DOHH2 (cell line): ENCODE measurements around the gene RASSF7.

Experiments used
- H3F3A ChIP-seq: fragments of 200-600 bp; sonication (generic), shearing (Covaris generic); 2 replicates; pipeline ENCODE4 v1.6.0; 2016; ENCODE audit warnings: antibody characterized with exemption, mild to moderate bottlenecking; ENCODE audit not compliant: control insufficient read depth, insufficient read depth
- H3K27ac ChIP-seq: fragments of 200-600 bp; sonication (generic); 2 replicates; pipeline ENCODE4 v1.5.1; 2014; ENCODE audit warnings: low read depth, mild to moderate bottlenecking, low read length, moderate library complexity
- H3K27me3 ChIP-seq: fragments of 200-600 bp; sonication (generic); 2 replicates; pipeline ENCODE4 v1.6.1; 2014; ENCODE audit warnings: mild to moderate bottlenecking, low read length, mixed read lengths; ENCODE audit not compliant: control insufficient read depth
- H3K36me3 ChIP-seq: fragments of 200-600 bp; sonication (generic); 2 replicates; pipeline ENCODE4 v1.6.1; 2014; ENCODE audit warnings: mild to moderate bottlenecking, low read length, moderate library complexity, mixed read lengths; ENCODE audit not compliant: control insufficient read depth
- H3K4me1 ChIP-seq: fragments of 200-600 bp; sonication (generic); 2 replicates; pipeline ENCODE4 v1.6.1; 2014; ENCODE audit warnings: mild to moderate bottlenecking, low read length, mixed read lengths; ENCODE audit not compliant: control insufficient read depth
- H3K4me2 ChIP-seq: fragments of 200-600 bp; sonication (generic); 2 replicates; pipeline ENCODE4 v1.6.0; 2014; ENCODE audit warnings: mild to moderate bottlenecking, low read length, moderate library complexity
- H3K4me3 ChIP-seq: fragments of 200-600 bp; sonication (generic); 2 replicates; pipeline ENCODE4 v1.5.1; 2014; ENCODE audit warnings: mild to moderate bottlenecking, low read length, mixed read lengths
- H3K79me2 ChIP-seq: fragments of 200-600 bp; sonication (generic); 2 replicates; pipeline ENCODE4 v1.6.1; 2014; ENCODE audit warnings: mild to moderate bottlenecking, low read length, mixed read lengths; ENCODE audit not compliant: control insufficient read depth
- H3K9me2 ChIP-seq: fragments of 200-600 bp; sonication (generic); replicated peaks from 2 replicates; pipeline ENCODE4 v1.6.1; 2014; ENCODE audit warnings: mild to moderate bottlenecking, low read length, mixed read lengths; ENCODE audit not compliant: control insufficient read depth
- H3K9me3 ChIP-seq: fragments of 200-600 bp; sonication (generic); 2 replicates; pipeline ENCODE4 v1.6.1; 2014; ENCODE audit warnings: antibody characterized with exemption, low read length, mixed read lengths; ENCODE audit not compliant: control insufficient read depth, insufficient read depth
- H4K20me1 ChIP-seq: fragments of 200-600 bp; sonication (generic); 2 replicates; pipeline ENCODE4 v1.6.0; 2014; ENCODE audit warnings: low read depth, mild to moderate bottlenecking, antibody characterized with exemption, low read length, moderate library complexity; ENCODE audit not compliant: control insufficient read depth, insufficient read depth
- CTCF ChIP-seq: fragments of 200-600 bp; sonication (generic); IDR thresholded peaks from one replicate; pipeline ENCODE4 v1.5.1; 2014; ENCODE audit warnings: antibody characterized with exemption, mild to moderate bottlenecking, low read depth, low read length; ENCODE audit not compliant: poor library complexity, severe bottlenecking
- EZH2phosphoT487 ChIP-seq: fragments of 200-600 bp; sonication (generic); IDR thresholded peaks from 2 replicates; pipeline ENCODE4 v1.6.1; 2017; ENCODE audit warnings: borderline replicate concordance, mild to moderate bottlenecking, antibody characterized with exemption, low read length, moderate library complexity, mixed read lengths

RASSF7 gene

GRCh38 chr11:563066-563811 is 2.5 kb downstream of the RASSF7 start:
- Histone ChIP-seq H4K20me1 (no peaks in the 10 kb centered on the region), H3K9me2 (no peaks in the 10 kb centered on the region), H3K79me2 (peaks cover 17% of the 10 kb centered on the region), H3K36me3 (peaks cover 15% of the 10 kb centered on the region), H3K4me1 (peaks cover 27% of the 10 kb centered on the region), H3F3A (no peaks in the 10 kb centered on the region), H3K4me3 (no peak overlapping the region), H3K27me3 (peaks cover under 1% of the 10 kb centered on the region; the same call in 1 of the 2 replicates), H3K4me2 (no peak overlapping the region), H3K27ac (no peak overlapping the region), H3K9me3 (no peaks in the 10 kb centered on the region)
- TF ChIP-seq CTCF: no peak
- TF ChIP-seq EZH2phosphoT487: no peak

- Histone ChIP-seq H3K27me3 (no peaks in the 10 kb centered on the region), H4K20me1 (no peaks in the 10 kb centered on the region), H3K9me2 (no peaks in the 10 kb centered on the region), H3K27ac (no peak overlapping the region), H3K4me3 (no peak overlapping the region), H3K4me1 (peaks cover 27% of the 10 kb centered on the region), H3K9me3 (no peaks in the 10 kb centered on the region), H3F3A (no peaks in the 10 kb centered on the region), H3K4me2 (no peak overlapping the region), H3K36me3 (peaks cover 15% of the 10 kb centered on the region), H3K79me2 (peaks cover 17% of the 10 kb centered on the region)
- TF ChIP-seq CTCF (no peak), EZH2phosphoT487 (no peak)
These were observed 3.2 kb downstream of the RASSF7 start for GRCh38 chr11:563812-564578.

GRCh38 chr11:565921-566509 is 5.2 kb downstream of the RASSF7 start:
- peaks cover 17% of the 10 kb centered on the region for H3K79me2 ChIP-seq
- no peaks in the 10 kb centered on the region for H3F3A ChIP-seq
- no peaks in the 10 kb centered on the region for H4K20me1 ChIP-seq
- TF ChIP-seq CTCF: peak; percentile 15
- TF ChIP-seq EZH2phosphoT487: no peak
- H3K4me1 ChIP-seq: peaks cover 27% of the 10 kb centered on the region
- H3K27me3 ChIP-seq: 0 out of 2 replicates have a peak, but pooled peaks cover 2% of the 10 kb centered on the region
- no peak overlapping the region for H3K4me2 ChIP-seq
- no peaks in the 10 kb centered on the region for H3K9me2 ChIP-seq
- H3K4me3 ChIP-seq: no peak overlapping the region
- no peak overlapping the region for H3K27ac ChIP-seq
- H3K36me3 ChIP-seq: peaks cover 15% of the 10 kb centered on the region
- no peaks in the 10 kb centered on the region for H3K9me3 ChIP-seq
